Mammary epithelial cell (primary cell): ENCODE results near the gene BTBD16.

Source experiments
- CTCF ChIP-seq, 2 donors: IDR thresholded peaks in 1 of 2; conservative IDR thresholded peaks in 1 of 2; 2 replicates each; pipeline ENCODE4 v1.5.1; 2011 to 2012; ENCODE audit warnings: inconsistent platforms in 2 of 2, low read length in 2 of 2, mild to moderate bottlenecking in 2 of 2, control low read depth in 1 of 2, low read depth in 1 of 2; ENCODE audit not compliant: insufficient read depth in 1 of 2; ENCODE audit errors: extremely low read depth in 1 of 2
- EZH2 ChIP-seq: IDR thresholded peaks from 2 replicates; pipeline ENCODE4 v1.6.1; 2012; ENCODE audit warnings: low read length, inconsistent platforms, borderline replicate concordance

GRCh38 chr10:122236690-122237306, 34.3 kb upstream of the BTBD16 start:
- TF ChIP-seq CTCF (conservative IDR thresholded peaks at IDR 0.05 in 1 of 2, IDR thresholded peaks at IDR 0.05 in 1 of 2; ENCODE audit: extremely low read depth in 1 of 2, insufficient read depth in 1 of 2, low read depth in 1 of 2, low read length in 2 of 2) (no peak), EZH2 (no peak)
